ENCODE measurements around the gene RDH13. TPM values are rescaled to one million over a fixed set of nuclear protein-coding genes. Genes with fewer than 3 reads are reported as not detected.

RDH13 gene
- total RNA-seq, 4 donors from 2014 or later: 2.6 to 14.3 (median 6.0) TPM

DNA sequence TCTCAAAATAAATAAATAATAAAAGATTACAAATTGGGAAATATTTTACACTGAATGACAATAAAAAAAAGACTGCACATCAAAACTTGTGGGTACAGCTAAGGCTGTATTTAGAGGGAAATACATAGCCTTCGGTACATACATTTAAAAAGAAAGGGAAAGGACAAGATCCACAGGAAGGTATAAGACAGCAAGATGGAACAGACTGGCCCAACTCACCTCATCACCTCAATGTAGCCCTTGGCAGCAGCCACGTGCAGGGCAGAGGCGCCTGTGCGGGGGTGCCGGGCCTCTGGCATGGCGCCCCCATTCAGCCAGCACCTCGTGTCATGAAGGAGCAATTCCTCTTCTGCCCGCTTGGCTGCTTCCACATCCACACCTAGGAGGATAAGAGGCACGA, 40.2 kb upstream of the RDH13 start:
- no peak for TF ChIP-seq CTCF (IDR thresholded peaks at IDR 0.05; ENCODE audit: low read depth)

- TF ChIP-seq CTCF (IDR thresholded peaks at IDR 0.05; ENCODE audit: low read depth): no peak
Observed at GRCh38 chr19:55101261-55101660, 38.3 kb upstream of the RDH13 start.

DNA sequence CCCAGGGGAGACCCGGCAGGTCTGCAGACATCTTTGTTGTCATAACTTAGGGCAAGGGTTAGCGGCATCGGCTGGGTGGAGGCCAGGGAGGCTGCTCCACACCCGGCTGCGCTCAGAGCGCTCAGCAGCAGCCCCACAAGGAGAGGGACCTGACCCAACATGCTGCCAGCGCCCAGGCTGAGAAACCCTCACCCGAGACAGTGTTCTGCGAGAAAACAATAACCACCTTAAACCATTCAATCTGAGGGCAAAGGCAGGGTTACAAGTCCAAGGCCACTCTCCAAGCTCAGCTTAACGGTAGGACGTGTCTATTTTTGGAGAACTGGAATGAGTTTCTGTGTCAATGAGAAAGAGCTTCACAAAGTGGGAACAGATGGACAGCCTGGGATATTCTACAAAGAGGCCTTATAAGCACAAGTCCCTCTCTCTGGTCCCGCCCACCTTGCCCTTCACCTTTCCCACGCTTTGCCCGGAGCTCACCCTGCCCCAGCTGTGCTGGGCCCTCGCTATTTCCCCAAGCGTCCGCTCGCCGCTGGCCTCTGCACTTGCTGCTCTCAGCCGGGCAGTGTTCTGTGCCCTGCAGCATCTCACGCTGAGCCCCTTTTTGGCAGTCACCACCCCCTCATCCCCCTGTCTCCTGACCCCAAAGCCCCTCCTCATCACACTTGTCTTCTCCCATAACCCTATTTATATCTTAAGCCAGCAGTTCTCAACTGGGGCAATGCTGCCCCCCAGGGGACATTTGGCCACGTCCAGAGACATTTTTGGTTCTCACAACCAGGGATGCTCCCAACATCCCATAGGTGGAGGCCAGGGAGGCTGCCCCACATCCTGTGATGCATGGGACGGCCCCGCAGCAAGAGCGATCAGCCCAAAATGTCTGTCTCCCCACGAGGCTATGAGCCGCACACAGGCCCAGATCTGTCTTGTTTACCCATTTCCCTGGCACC, 36.9 kb upstream of the RDH13 start:
- no peak for TF ChIP-seq CTCF (IDR thresholded peaks at IDR 0.05; ENCODE audit: low read depth)

- no peak for TF ChIP-seq CTCF (IDR thresholded peaks at IDR 0.05; ENCODE audit: low read depth)
Observed at GRCh38 chr19:55098716-55099556, 36.0 kb upstream of the RDH13 start.

GRCh38 chr19:55097864-55098715, 35.1 kb upstream of the RDH13 start:
- no peak for TF ChIP-seq CTCF (IDR thresholded peaks at IDR 0.05; ENCODE audit: low read depth)

- no peak for TF ChIP-seq CTCF (IDR thresholded peaks at IDR 0.05; ENCODE audit: low read depth)
Observed at GRCh38 chr19:55096061-55096701, 33.2 kb upstream of the RDH13 start.

Data from subcutaneous adipose tissue (tissue), 4 donors.